Natural killer cell treated with Interleukin-12 subunit alpha and Interleukin-12 subunit beta and Interleukin-15 and Interleukin-18, amount 100 ng/mL, for 72 hours (primary cell): ENCODE data around the gene CREB5. TPM values are rescaled to one million over a fixed set of nuclear protein-coding genes. Genes with fewer than 3 reads are reported as not detected.

Experiments used
- ATAC-seq, 2 donors: fragments of 150-1000 bp; cut with Tn5 transposase in 1 of 2; sonication (Bioruptor Pico), chemical (Tn5 transposase) in 1 of 2; 2 replicates each; pipeline ENCODE4 v1.10.0; 2021
- DNase-seq: peaks from one replicate; pipeline ENCODE4 v3.0.0; 2022; ENCODE audit warnings: low spot score
- H3K27ac Mint-ChIP-seq, 2 donors: 1 replicate in 1 of 2; 2 replicates in 1 of 2; pipeline ENCODE4 v1.8.0; 2022; ENCODE audit warnings: mixed read lengths in 2 of 2, mild to moderate bottlenecking in 1 of 2, moderate library complexity in 1 of 2
- H3K27me3 Mint-ChIP-seq, 2 donors: 1 replicate in 1 of 2; 2 replicates in 1 of 2; pipeline ENCODE4 v1.8.0; 2022; ENCODE audit warnings: mixed read lengths in 2 of 2
- H3K36me3 Mint-ChIP-seq: one replicate; pipeline ENCODE4 v1.8.0; 2022; ENCODE audit warnings: mixed read lengths
- H3K4me1 Mint-ChIP-seq, 2 donors: 1 replicate in 1 of 2; 2 replicates in 1 of 2; pipeline ENCODE4 v1.8.0; 2022; ENCODE audit warnings: low read depth in 2 of 2, mixed read lengths in 2 of 2, mild to moderate bottlenecking in 1 of 2
- H3K4me3 Mint-ChIP-seq: one replicate; pipeline ENCODE4 v1.8.0; 2022; ENCODE audit warnings: mixed read lengths
- H3K9me3 Mint-ChIP-seq: 2 replicates; pipeline ENCODE4 v1.8.0; 2022; ENCODE audit warnings: mixed read lengths
- total RNA-seq, 2 donors: library from RNA; stranded (reverse); gene quantifications; one replicate each; pipeline ENCODE4 v1.2.3, GENCODE V29; 2022

The CREB5 gene
- total RNA-seq, 2 donors from 2014 or later, result 0.62 TPM; not detected in 1

GRCh38 chr7:28507525-28508282 is 95.4 kb downstream of the CREB5 start:
- ATAC-seq, result no peak
- no peak overlapping the region for H3K27ac Mint-ChIP-seq
- no peaks in the 10 kb centered on the region for H3K36me3 Mint-ChIP-seq
- no peaks in the 10 kb centered on the region for H3K9me3 Mint-ChIP-seq
- H3K4me3 Mint-ChIP-seq, result no peak overlapping the region
- peaks cover 25 to 28% of the 10 kb centered on the region in 2 donors for H3K27me3 Mint-ChIP-seq
- DNase-seq, result no peak
- H3K4me1 Mint-ChIP-seq, result no peaks in the 10 kb centered on the region

- ATAC-seq (no peak), DNase-seq (no peak)
These were observed 97.1 kb downstream of the CREB5 start for GRCh38 chr7:28509251-28510025.

DNA sequence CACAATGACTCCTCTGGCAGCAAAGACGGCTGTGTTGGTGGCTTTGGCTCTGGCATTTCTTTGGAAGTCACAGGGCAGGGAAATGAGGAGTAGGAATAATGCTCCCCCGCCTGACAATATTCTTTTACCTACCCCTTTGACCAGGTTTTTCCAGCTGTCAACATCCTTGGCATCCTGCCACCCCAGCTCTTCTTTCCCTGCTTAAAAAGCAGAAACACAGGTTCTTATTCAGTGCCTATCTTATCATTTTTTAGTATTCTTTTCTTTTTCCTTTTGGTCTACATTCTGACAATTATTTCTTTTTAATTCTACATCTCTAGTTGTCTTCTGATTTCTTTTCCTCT is 97.7 kb downstream of the CREB5 start:
- ATAC-seq, result no peak
- Mint-ChIP-seq H3K4me3 (no peak overlapping the region), H3K36me3 (no peaks in the 10 kb centered on the region)

More at GRCh38 chr7:28509251-28510025, 97.1 kb downstream of the CREB5 start:
- H3K36me3 Mint-ChIP-seq, result no peaks in the 10 kb centered on the region
- H3K4me1 Mint-ChIP-seq, result no peaks in the 10 kb centered on the region
- no peaks in the 10 kb centered on the region for H3K9me3 Mint-ChIP-seq
- H3K27ac Mint-ChIP-seq, result no peak overlapping the region
- peaks cover 27 to 41% of the 10 kb centered on the region in 2 donors for H3K27me3 Mint-ChIP-seq
- H3K4me3 Mint-ChIP-seq, result no peak overlapping the region

DNA sequence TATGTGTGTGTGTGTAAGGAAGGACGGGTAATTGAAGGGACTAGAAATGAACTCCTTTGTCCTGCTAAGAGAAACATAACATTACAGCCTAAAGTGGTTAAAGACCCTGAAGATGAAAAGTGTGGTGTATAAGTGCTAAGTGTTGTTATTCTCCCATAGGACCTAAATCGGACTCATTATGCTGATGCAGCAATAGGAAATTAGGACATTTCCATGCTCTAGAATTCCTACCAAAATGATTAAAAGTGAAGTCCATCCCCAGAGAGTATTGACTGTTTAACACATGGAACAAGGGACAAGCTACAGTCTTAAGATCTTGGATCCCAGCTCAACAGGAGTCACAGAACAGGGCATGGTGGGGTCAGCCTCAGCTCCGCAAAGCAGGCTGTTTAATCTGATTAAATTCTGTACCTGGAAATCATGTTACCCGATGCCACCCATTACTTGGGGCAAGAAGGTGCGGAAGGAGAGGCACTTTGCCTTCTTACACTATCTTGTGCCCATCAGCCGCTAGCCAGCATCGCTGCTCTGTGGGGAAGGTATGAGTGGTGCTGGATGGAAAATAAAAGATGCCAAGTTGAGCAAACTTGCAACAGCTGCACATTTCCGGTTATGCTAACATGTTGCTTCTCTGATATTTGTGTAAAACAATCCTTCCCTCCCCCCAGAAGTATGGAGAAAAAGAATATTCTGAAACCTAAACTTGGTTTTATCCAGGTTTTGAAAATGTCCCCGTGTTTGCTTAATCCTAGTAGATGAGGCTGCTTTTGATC is 100.5 kb downstream of the CREB5 start:
- no peak for ATAC-seq
- H3K27me3 Mint-ChIP-seq, result peaks cover 30 to 48% of the 10 kb centered on the region in 2 donors
- no peak overlapping the region for H3K27ac Mint-ChIP-seq
- no peaks in the 10 kb centered on the region for H3K9me3 Mint-ChIP-seq
- H3K4me3 Mint-ChIP-seq, result no peak overlapping the region
- no peak for DNase-seq
- H3K36me3 Mint-ChIP-seq, result no peaks in the 10 kb centered on the region
- no peaks in the 10 kb centered on the region for H3K4me1 Mint-ChIP-seq

More for the DNA sequence above, 97.7 kb downstream of the CREB5 start:
- H3K9me3 Mint-ChIP-seq, result no peaks in the 10 kb centered on the region
- no peak overlapping the region for H3K27ac Mint-ChIP-seq
- DNase-seq, result no peak
- no peaks in the 10 kb centered on the region for H3K4me1 Mint-ChIP-seq
- H3K27me3 Mint-ChIP-seq, result peaks cover 27 to 41% of the 10 kb centered on the region in 2 donors

DNA sequence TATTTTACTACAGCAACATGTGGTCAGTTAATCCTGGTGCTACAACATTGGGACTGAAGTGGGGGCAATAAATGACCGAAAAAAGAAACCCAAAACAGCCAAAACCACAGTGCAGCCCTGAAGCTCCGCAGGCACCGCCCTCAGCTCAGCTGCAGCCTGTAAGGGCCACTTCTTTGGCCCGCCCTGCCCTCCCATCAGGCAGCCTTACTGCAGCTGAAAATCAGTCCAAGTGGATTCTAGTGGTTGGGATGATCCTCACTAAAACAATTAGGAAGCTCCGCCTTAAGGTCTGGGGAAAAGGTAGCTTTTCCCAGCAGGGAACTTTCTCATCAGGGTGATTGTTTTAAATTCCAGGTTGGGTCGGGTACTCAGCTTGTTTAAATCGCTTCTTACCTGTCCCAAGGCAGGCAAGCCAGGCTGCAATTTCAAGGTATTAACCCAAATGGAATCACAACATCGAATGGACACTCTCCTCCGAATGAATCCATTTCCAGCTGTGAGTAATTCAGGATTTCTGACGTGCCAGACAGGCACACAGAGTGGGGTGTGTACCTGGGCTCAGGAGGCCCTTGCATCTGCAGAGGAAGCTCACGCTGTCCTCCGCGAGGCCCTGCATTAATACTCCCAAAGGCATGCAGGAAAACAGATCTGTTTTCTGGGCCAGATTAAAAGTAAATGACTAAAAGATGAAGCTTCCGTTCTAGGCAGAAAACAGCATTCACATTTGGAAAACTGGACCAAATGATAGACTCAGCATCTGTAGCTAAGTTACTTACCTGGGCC is 104.3 kb downstream of the CREB5 start:
- no peaks in the 10 kb centered on the region for H3K9me3 Mint-ChIP-seq
- DNase-seq, result no peak
- no peaks in the 10 kb centered on the region for H3K36me3 Mint-ChIP-seq
- no peak for ATAC-seq
- H3K27ac Mint-ChIP-seq, result no peak overlapping the region
- peaks cover 31 to 55% of the 10 kb centered on the region in 2 donors for H3K27me3 Mint-ChIP-seq
- H3K4me3 Mint-ChIP-seq, result no peak overlapping the region
- H3K4me1 Mint-ChIP-seq, result no peaks in the 10 kb centered on the region

DNA sequence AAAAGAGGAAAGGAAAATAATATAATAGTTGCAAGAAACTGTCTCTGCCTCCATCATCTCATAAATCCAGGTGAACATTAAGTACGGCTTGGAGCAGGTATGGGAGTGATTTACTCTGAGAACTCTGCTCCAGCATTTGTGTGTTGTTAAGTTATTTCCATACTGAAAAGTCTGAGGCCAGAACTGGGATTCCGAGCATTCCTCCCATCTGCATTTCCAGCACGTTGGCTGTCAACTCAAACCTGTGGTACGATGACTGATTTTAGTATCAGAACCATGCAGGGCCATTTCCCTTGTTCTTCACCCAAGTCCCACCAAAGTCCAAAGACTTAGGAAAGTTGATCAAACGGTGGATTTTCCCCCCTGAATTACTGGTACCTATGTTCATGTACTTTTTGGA is 104.9 kb downstream of the CREB5 start:
- Mint-ChIP-seq H3K27me3 (peaks cover 25 to 51% of the 10 kb centered on the region in 2 donors), H3K4me3 (no peak overlapping the region), H3K27ac (no peak overlapping the region), H3K4me1 (no peaks in the 10 kb centered on the region), H3K9me3 (no peaks in the 10 kb centered on the region), H3K36me3 (no peaks in the 10 kb centered on the region)
- no peak for DNase-seq
- no peak for ATAC-seq

DNA sequence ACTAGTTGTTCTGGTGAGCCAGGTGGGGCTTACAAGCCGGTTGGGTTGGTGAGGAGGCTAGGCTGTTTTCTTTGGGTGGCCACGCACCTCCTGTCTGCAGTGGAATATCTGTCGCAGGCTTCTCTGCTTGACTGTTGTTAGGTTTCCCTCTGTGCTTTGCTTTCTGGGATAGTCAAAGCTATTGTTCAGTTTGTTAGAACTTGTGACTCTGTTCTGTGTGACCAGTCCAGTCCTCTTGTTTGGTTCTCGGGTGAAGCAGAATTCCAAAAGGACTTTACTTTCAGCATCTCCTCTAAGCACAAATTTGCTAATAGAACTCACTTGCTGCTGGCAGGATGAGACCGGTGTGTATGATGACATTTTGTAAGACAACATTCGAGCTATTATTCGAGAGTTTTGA is 105.3 kb downstream of the CREB5 start:
- DNase-seq (no peak), ATAC-seq (no peak)
- no peaks in the 10 kb centered on the region for H3K36me3 Mint-ChIP-seq
- H3K4me3 Mint-ChIP-seq, result no peak overlapping the region
- H3K9me3 Mint-ChIP-seq, result no peaks in the 10 kb centered on the region
- H3K27ac Mint-ChIP-seq, result no peak overlapping the region
- no peaks in the 10 kb centered on the region for H3K4me1 Mint-ChIP-seq
- H3K27me3 Mint-ChIP-seq, result peaks cover 23 to 48% of the 10 kb centered on the region in 2 donors

DNA sequence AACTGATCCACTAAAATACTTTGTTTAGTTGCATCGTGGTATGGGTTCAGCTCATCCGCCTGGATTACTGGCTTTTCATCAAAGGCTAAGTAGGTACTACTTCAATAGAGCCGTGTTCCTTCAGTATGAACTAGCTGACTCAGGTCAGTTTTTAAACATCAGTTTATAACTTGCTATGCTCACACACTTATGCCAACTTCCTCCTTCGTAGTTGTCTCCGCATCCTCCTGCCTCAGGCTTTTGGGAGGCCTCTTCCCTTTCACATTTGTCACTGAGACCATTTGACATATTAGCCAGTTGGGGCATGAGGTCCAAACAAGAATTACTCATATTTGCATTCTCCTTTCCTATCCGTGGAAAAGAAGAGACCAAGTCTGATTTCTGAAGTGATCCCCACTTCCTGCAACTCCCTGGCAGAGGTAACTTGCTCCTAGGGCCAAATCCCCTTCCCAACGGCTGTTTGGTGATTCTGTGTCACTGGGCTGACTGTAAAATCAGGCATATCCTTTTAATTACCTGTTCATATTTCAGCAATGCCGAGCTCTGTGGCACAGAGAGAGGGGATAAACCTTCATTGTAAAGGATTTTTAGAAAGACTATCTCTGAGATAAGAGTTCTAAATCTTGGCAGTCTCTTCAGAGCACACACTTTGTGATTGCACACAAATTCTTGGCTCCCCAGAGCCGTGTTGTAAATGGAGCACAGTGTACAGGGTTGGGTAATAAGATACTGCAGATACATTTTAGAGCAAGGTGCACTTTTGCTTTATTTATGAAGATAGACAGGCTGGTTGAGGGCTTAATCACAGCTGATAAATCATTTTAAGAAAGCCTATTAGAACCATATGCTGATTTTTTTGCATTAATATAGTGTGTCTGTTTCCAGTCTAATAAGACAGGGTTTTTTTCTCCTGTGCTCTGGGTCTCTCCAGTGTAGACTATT is 108.0 kb downstream of the CREB5 start:
- Mint-ChIP-seq H3K36me3 (no peaks in the 10 kb centered on the region), H3K27ac (no peak overlapping the region), H3K27me3 (peaks cover 21 to 47% of the 10 kb centered on the region in 2 donors), H3K9me3 (no peaks in the 10 kb centered on the region), H3K4me3 (no peak overlapping the region), H3K4me1 (no peaks in the 10 kb centered on the region)
- DNase-seq (no peak), ATAC-seq (no peak)

- no peak for ATAC-seq
- no peaks in the 10 kb centered on the region for H3K36me3 Mint-ChIP-seq
These were observed 112.7 kb downstream of the CREB5 start for GRCh38 chr7:28524978-28525377.

DNA sequence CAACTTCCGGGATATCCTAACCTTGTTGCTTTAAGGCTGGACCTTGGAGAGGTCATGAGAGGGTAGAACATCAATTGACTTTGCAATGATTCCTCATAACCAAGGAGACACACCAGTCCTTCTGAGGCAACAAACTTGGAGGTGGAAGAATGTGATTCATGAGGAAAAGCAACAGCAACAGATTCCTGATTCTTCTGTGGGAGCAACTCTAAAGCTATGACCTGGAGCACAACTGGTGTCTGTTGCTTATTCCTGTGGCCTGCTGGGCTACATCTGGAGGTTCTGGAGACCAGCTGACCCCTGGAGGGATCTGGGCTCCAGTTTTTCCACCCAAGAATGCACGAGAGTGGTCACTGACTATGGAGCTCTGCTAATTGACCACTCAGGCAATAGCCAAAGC is 116.6 kb downstream of the CREB5 start:
- no peaks in the 10 kb centered on the region for H3K9me3 Mint-ChIP-seq
- H3K4me3 Mint-ChIP-seq, result no peak overlapping the region
- H3K27ac Mint-ChIP-seq, result no peak overlapping the region
- no peaks in the 10 kb centered on the region for H3K36me3 Mint-ChIP-seq
- H3K4me1 Mint-ChIP-seq, result no peaks in the 10 kb centered on the region
- ATAC-seq, result no peak
- peaks cover 9 to 10% of the 10 kb centered on the region in 2 donors for H3K27me3 Mint-ChIP-seq
- no peak for DNase-seq

More at GRCh38 chr7:28524978-28525377, 112.7 kb downstream of the CREB5 start:
- Mint-ChIP-seq H3K9me3 (no peaks in the 10 kb centered on the region), H3K27me3 (peaks cover 10 to 32% of the 10 kb centered on the region in 2 donors), H3K4me1 (no peaks in the 10 kb centered on the region), H3K4me3 (no peak overlapping the region), H3K27ac (no peak overlapping the region)
- DNase-seq, result no peak

- DNase-seq (no peak), ATAC-seq (no peak)
- Mint-ChIP-seq H3K36me3 (no peaks in the 10 kb centered on the region), H3K4me1 (no peaks in the 10 kb centered on the region), H3K27me3 (peaks cover 6 to 10% of the 10 kb centered on the region in 2 donors), H3K27ac (no peak overlapping the region), H3K4me3 (no peak overlapping the region), H3K9me3 (no peaks in the 10 kb centered on the region)
These were observed 117.4 kb downstream of the CREB5 start for GRCh38 chr7:28529755-28530154.

- no peaks in the 10 kb centered on the region for H3K9me3 Mint-ChIP-seq
- no peak for DNase-seq
- H3K4me1 Mint-ChIP-seq, result no peaks in the 10 kb centered on the region
- H3K36me3 Mint-ChIP-seq, result no peaks in the 10 kb centered on the region
- H3K27me3 Mint-ChIP-seq, result peaks cover 4 to 7% of the 10 kb centered on the region in 2 donors
- ATAC-seq, result no peak
- no peak overlapping the region for H3K4me3 Mint-ChIP-seq
- H3K27ac Mint-ChIP-seq, result no peak overlapping the region
These were observed 118.0 kb downstream of the CREB5 start for GRCh38 chr7:28530175-28530802.
